Measurements from ENCODE around the gene LRRC38.
"Not testable (repeated sequence)": the region's sequence is repeated elsewhere in the genome, so short reads cannot be mapped to it uniquely, and the experiment has no call there.

Gene LRRC38

DNA sequence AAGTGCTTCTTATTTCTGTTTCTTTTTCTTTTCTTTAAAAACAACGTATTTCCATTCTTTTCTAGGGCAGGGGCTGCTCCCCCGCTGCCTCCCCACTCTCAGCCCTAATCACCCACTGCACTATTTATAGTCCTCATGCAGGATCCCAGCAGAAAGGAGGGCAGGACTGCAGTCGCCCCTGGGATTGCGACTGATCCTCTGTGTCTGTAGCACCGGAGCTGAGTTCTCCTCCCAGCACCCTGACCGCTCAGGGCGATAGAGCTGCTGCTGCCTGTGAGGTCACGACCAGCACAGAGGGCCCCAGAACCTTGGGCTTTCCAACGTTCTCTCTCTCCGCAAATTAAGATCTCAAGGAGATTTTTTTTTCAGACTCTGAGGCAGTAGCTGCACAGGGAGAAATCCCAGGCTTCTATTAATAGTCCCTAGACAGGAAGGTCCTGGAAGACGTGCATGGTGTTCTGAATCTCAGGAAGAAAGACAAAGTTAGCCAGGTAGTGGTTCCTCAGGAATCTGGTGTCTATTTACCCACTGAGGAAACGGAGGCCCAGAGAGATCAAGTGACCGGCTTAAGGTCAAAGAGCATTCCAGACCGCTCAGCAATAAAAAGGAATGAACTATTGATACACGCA is 56.8 kb downstream of the LRRC38 start:
- DNase-seq = no peak

DNA sequence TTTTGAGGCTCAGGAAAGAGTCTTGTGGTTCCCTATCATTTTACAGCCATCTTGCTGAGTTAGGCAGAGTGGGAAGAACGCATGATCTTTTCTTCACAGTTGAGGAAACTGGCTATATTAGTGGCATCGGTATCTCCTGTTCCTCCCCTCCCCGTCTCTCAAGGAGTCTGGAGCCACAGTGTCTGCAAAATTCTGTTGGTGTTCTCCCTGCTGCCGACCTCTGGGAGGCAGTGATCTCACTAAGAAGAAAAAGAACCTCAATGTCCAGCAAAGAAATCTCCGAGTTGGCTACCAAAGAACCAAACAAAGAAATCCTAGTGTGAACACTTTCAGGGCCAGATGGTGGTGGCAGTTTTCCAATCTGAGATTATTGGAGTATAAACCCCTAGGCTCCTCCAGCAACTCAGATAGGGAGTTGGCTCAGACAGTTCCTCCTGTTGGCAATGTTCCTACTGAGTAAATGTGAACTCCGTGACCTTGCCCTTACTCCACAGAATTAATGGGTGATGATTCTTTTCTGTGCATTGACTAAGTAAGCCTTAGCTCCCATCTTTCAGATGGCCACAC is 62.3 kb downstream of the LRRC38 start:
- DNase-seq = no peak

DNA sequence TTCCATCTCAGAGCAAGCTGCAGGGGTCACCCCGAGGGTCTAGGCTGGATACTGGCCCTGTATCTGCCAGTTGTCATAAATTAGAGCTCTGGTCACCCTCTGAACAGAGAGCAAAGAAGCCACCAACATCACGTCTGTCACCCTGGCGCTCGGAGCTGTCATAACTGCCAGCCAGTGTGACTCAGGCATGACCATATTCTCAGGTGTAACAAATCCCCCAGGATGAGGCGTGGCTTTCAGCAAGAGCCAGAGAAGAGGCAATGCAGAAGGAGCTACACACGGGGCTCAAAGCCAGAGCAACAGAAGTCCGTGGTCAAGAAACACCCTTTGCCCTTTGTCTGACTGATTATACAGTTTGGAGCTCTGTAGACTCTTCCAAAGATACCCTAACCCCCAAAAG is 63.6 kb downstream of the LRRC38 start:
- DNase-seq = no peak

DNA sequence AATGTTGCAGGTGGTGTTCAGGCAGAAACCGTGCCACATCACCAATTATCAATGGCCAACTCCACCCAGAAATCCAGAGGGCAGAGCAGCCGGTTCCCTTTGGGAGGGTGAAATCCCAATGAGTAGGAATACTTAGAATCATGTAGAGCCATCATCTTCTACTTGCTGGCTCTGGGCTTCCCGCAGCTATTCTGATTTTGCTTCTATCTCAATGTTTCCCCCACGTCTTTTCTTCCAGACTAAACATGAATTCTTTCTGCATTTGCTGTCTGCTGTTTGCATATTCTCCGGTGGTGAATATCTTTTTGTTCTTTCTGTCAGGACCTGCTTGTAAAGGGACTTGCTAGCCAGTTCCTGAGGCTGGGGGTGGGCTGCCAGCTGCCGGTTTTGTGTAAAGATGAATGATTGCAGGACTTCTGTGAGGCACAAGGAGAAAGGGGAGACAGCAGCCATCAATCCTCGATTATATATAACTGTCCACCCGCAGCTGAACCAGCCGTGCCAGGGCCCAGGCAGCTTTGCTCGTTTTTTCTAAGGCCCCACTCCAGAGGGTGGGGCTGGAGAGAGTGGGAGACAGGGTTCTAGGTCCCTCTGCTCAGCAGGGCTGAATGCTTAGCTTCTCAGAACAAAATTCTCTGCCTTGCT is 70.3 kb downstream of the LRRC38 start:
- no peak for DNase-seq

DNA sequence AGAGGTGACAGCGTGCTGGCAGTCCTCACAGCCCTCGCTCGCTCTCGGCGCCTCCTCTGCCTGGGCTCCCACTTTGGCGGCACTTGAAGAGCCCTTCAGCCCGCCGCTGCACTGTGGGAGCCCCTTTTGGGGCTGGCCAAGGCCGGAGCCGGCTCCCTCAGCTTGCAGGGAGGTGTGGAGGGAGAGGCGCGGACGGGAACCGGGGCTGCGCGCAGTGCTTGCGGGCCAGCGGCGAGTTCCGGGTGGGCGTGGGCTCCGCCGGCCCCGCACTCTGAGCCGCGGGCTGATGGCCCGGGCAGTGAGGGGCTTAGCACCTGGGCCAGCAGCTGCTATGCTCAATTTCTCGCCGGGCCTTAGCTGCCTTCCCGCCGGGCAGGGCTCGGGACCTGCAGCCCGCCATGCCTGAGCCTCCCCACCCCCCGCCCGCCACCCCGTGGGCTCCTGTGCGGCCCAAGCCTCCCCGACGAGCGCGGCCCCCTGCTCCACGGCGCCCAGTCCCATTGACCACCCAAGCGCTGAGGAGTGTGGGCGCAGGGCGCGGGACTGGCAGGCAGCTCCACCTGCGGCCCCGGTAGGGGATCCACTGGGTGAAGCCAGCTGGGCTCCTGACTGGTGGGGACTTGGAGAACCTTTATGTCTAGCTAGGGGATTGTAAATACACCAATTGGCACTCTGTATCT is 74.6 kb downstream of the LRRC38 start:
- DNase-seq = not testable (repeated sequence)

DNA sequence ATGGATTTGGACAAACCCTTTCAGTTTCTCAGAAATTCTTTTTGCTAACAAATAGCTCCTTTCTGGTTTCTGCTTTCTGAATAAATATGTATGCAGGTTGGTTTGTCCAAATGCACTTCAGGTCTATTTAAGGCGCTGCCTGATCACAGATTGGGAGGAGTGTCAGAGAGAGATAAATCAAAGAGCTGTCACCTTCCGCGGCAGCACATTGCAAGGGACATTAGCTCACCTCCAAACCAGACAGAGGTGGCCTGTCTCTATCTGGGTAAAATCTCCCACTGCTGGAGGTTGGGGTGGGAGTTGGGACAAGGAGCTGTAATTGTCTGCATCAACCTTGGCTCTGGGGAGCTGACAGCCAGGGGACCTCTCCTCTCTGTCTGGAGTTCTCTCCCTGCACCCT is 78.3 kb downstream of the LRRC38 start:
- DNase-seq = no peak

DNA sequence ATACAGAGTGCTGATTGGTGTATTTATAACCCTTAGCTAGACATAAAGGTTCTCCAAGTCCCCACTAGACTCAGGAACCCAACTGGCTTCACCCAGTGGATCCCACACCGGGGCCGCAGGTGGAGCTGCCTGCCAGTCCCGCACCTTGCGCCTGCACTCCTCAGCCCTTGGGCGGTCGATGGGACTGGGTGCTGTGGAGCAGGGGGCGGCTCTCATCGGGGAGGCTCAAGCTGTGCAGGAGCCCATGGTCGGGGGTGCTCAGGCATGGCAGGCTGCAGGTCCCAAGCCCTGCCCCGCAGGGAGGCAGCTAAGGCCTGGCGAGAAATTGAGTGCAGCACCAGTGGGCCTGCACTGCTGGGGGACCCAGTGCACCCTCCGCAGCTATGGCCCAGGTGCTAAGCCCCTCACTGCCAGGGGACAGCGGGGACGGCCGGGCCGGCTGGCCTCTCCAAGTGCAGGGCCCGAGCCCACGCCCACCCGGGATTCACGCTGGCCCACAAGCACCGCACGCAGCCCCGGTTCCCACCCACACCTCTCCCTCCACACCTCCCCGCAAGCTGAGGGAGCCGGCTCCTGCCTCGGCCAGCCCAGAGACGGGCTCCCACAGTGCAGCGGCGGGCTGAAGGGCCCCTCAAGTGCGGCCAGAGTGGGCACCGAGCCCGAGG is 80.0 kb downstream of the LRRC38 start:
- not testable (repeated sequence) for DNase-seq

DNA sequence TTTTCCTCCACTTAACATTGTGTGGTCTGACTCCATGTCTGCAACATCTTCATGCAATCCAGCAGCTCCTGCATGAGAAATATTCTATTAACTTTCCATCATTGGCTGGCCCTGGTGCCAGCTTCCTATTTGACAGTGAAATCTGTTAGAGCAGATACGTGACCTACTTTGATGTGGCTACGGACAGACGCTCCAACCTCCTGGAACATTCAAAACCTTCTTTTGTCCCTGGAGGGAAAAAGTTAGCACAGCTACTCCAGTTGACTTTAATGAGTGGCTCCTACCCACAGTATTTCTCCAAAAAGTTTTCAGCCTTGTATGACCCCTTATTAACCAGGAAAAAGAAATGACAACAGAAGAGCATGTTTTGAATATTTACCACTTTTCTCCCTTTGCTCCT is 81.6 kb downstream of the LRRC38 start:
- no peak for DNase-seq

DNA sequence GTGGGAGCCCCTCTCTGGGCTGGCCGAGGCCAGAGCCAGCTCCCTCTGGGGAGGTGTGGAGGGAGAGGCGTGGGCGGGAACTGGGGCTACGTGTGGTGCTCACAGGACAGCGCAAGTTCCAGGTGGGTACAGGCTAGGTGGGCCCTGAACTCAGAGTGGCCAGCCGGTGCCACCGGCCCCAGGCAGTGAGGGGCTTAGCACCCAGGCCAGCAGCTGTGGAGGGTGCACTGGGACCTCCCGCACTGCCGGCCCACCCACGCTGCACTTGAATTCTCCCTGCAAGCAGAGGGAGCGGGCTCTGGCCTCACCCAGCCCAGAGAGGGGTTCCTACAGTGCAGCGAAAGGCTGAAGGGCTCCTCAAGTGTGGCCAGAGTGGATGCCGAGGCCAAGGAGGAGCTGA is 83.3 kb downstream of the LRRC38 start:
- no peak for DNase-seq
